Lung (tissue), 12 donors: Measurements from ENCODE around the gene STK32B. TPM values are rescaled to one million over a fixed set of nuclear protein-coding genes. Genes with fewer than 3 reads are reported as not detected.
A peak's percentile ranks its signal among the peaks of the same experiment; 100 is the strongest.

Experiments
- ATAC-seq: fragments of 200-7000 bp; cut with Tn5 transposase; one replicate; pipeline ENCODE4 v1.9.1; 2020; ENCODE audit warnings: moderate number of reproducible peaks; ENCODE audit not compliant: insufficient read depth, low FRiP score
- DNase-seq, 3 donors: peaks; one replicate each; pipeline ENCODE4 v3.0.0-alpha.2; 2013 to 2017
- H3K27ac ChIP-seq, 2 donors: one replicate each; pipeline ENCODE4 v1.5.1; 2013; ENCODE audit warnings: mild to moderate bottlenecking in 2 of 2, moderate library complexity in 2 of 2, control low read depth in 1 of 2, inconsistent platforms in 1 of 2, low read depth in 1 of 2, low read length in 1 of 2
- H3K27me3 ChIP-seq, 3 donors: one replicate each; pipeline ENCODE4 v1.5.1; 2013; ENCODE audit warnings: low read length in 2 of 3; ENCODE audit not compliant: control insufficient read depth in 3 of 3, insufficient read depth in 3 of 3
- H3K36me3 ChIP-seq, 4 donors: one replicate each; pipeline ENCODE4 v1.5.1; 2013; ENCODE audit warnings: low read length in 4 of 4, mild to moderate bottlenecking in 1 of 4, moderate library complexity in 1 of 4; ENCODE audit not compliant: control insufficient read depth in 4 of 4, insufficient read depth in 4 of 4
- H3K4me1 ChIP-seq, 5 donors: one replicate each; pipeline ENCODE4 v1.5.1; 2013; ENCODE audit warnings: low read length in 5 of 5, mild to moderate bottlenecking in 2 of 5, moderate library complexity in 1 of 5; ENCODE audit not compliant: control insufficient read depth in 5 of 5, insufficient read depth in 5 of 5
- H3K4me3 ChIP-seq: one replicate; pipeline ENCODE4 v1.5.1; 2013; ENCODE audit warnings: mild to moderate bottlenecking, control low read depth, moderate library complexity
- H3K9ac ChIP-seq, 2 donors: one replicate each; pipeline ENCODE4 v1.5.1; 2013; ENCODE audit warnings: low read length in 2 of 2, control low read depth in 1 of 2; ENCODE audit not compliant: insufficient read depth in 1 of 2
- H3K9me3 ChIP-seq, 4 donors: one replicate each; pipeline ENCODE4 v1.5.1; 2013; ENCODE audit warnings: low read length in 3 of 4, mild to moderate bottlenecking in 1 of 4, moderate library complexity in 1 of 4; ENCODE audit not compliant: control insufficient read depth in 4 of 4, insufficient read depth in 3 of 4
- CTCF ChIP-seq: IDR thresholded peaks from 2 replicates; pipeline ENCODE4 v1.5.1; 2012; ENCODE audit warnings: mild to moderate bottlenecking; ENCODE audit errors: control extremely low read depth, extremely low read depth
- WGBS, 2 donors: extraction: QIAGEN DNeasy Blood & Tissue Kit; methylation state at CpG; one replicate each; pipeline ENCODE4 v1.1.7; 2013; 5-methylcytosine and 5-hydroxymethylcytosine counted together
- polyA plus RNA-seq, 2 donors: library from polyadenylated mRNA; stranded (reverse); fragments of 200-250 nt; gene quantifications; one replicate each; pipeline ENCODE4 v1.2.1, GENCODE V29; 2013
- total RNA-seq, 2 donors: library from RNA; depleted of rRNA in 1 of 2; stranded (reverse); fragments of >200 nt in 1 of 2; gene quantifications; one replicate each; pipeline ENCODE4 v1.2.1, GENCODE V29; 2014 to 2021
- donor health status: control.
- donor health status: control.
- donor health status: Bipolar disorder and iron deficiency.
- donor health status: healthy.
- donor health status: DM: yes; HTN: yes; CAD: no.

Gene STK32B
- total and polyA plus RNA-seq, 4 donors, result 0.29 to 2.2 (median 1.4) TPM

- TF ChIP-seq CTCF, result no peak
- H3K4me3 ChIP-seq, result no peak overlapping the region
- no peaks in the 10 kb centered on the region for H3K9me3 ChIP-seq
- H3K27ac ChIP-seq, result no peak overlapping the region
- no peaks in the 10 kb centered on the region for H3K4me1 ChIP-seq
- WGBS, 2 donors, result 44 to 58% methylated on average over 2 of the region's 2 CpGs
- H3K27me3 ChIP-seq, result no peaks in the 10 kb centered on the region
- no peak overlapping the region for H3K9ac ChIP-seq
- no peaks in the 10 kb centered on the region for H3K36me3 ChIP-seq
- no peak for ATAC-seq
- DNase-seq, result no peak
Observed at GRCh38 chr4:5337731-5338130, 286.5 kb downstream of the STK32B start.

- no peak for TF ChIP-seq CTCF
- Histone ChIP-seq H3K27me3 (no peaks in the 10 kb centered on the region), H3K4me3 (no peak overlapping the region), H3K36me3 (no peaks in the 10 kb centered on the region), H3K27ac (no peak overlapping the region), H3K9me3 (no peaks in the 10 kb centered on the region), H3K4me1 (no peaks in the 10 kb centered on the region), H3K9ac (no peak overlapping the region)
- no peak for ATAC-seq
- DNase-seq, result no peak
- WGBS, 2 donors, result 87 to 92% methylated on average over 1 of the region's 1 CpG
Observed at GRCh38 chr4:5338531-5338930, 287.3 kb downstream of the STK32B start.

GRCh38 chr4:5340991-5341451 lies 289.7 kb downstream of the STK32B start:
- ATAC-seq, result peak; percentile 27
- no peaks in the 10 kb centered on the region for H3K27me3 ChIP-seq
- no peak for TF ChIP-seq CTCF
- H3K9ac ChIP-seq, result no peak overlapping the region
- peak; percentile 32 to 57 (median 54) for DNase-seq
- WGBS, 2 donors, result 50 to 51% methylated on average over 6 of the region's 6 CpGs
- H3K9me3 ChIP-seq, result peaks cover 0 to 3% (median 0%) of the 10 kb centered on the region in 4 donors
- H3K4me3 ChIP-seq, result no peak overlapping the region
- H3K27ac ChIP-seq, result no peak overlapping the region
- no peaks in the 10 kb centered on the region for H3K36me3 ChIP-seq
- no peaks in the 10 kb centered on the region for H3K4me1 ChIP-seq

- H3K27me3 ChIP-seq, result no peaks in the 10 kb centered on the region
- no peaks in the 10 kb centered on the region for H3K36me3 ChIP-seq
- ATAC-seq (no peak), DNase-seq (no peak)
- H3K4me3 ChIP-seq, result no peak overlapping the region
- H3K4me1 ChIP-seq, result no peaks in the 10 kb centered on the region
- TF ChIP-seq CTCF, result no peak
- no peak overlapping the region for H3K27ac ChIP-seq
- no peak overlapping the region for H3K9ac ChIP-seq
- H3K9me3 ChIP-seq, result peaks cover 0 to 3% (median 0%) of the 10 kb centered on the region in 4 donors
- WGBS, 2 donors, result 66% methylated on average over 6 of the region's 6 CpGs
Observed at GRCh38 chr4:5341526-5341925, 290.2 kb downstream of the STK32B start.
